Panc1 (cell line): Measurements from ENCODE around the gene ANKLE1.

Experiments
- POLR2AphosphoS5 ChIP-seq: IDR thresholded peaks from 2 replicates; pipeline ENCODE4 v1.6.1; 2012; ENCODE audit warnings: mild to moderate bottlenecking, low read depth, low read length, moderate library complexity
- REST ChIP-seq, 2 experiments: IDR thresholded peaks; 2 replicates each; pipeline ENCODE4 v1.6.1; 2011 to 2012; ENCODE audit warnings: low read depth in 2 of 2, control low read depth in 1 of 2, low read length in 1 of 2, mild to moderate bottlenecking in 1 of 2, moderate library complexity in 1 of 2; ENCODE audit not compliant: insufficient read depth in 1 of 2

- TF ChIP-seq REST (IDR thresholded peaks at IDR 0.05; ENCODE audit: insufficient read depth in 1 of 2, low read depth in 2 of 2, low read length in 1 of 2) (no peak), POLR2AphosphoS5 (no peak)
Measured at GRCh38 chr19:17326595-17326966, 44.9 kb downstream of the ANKLE1 start.
